Hematopoietic multipotent progenitor cell (in vitro differentiated cells): Measurements from ENCODE around the gene MUC13. TPM values are rescaled to one million over a fixed set of nuclear protein-coding genes. Genes with fewer than 3 reads are reported as not detected.

ENCODE experiments used
- DNase-seq, 3 donors: peaks; one replicate each; pipeline ENCODE4 v3.0.0-alpha.2; 2011 to 2015; ENCODE audit warnings: low read depth in 2 of 3, low spot score in 2 of 3
- total RNA-seq: library from RNA; depleted of rRNA; stranded (reverse); fragments of >200 nt; gene quantifications from one replicate; pipeline ENCODE4 v1.2.3, GENCODE V29; 2012

The MUC13 gene
- total RNA-seq, 1 donor = not detected

DNA sequence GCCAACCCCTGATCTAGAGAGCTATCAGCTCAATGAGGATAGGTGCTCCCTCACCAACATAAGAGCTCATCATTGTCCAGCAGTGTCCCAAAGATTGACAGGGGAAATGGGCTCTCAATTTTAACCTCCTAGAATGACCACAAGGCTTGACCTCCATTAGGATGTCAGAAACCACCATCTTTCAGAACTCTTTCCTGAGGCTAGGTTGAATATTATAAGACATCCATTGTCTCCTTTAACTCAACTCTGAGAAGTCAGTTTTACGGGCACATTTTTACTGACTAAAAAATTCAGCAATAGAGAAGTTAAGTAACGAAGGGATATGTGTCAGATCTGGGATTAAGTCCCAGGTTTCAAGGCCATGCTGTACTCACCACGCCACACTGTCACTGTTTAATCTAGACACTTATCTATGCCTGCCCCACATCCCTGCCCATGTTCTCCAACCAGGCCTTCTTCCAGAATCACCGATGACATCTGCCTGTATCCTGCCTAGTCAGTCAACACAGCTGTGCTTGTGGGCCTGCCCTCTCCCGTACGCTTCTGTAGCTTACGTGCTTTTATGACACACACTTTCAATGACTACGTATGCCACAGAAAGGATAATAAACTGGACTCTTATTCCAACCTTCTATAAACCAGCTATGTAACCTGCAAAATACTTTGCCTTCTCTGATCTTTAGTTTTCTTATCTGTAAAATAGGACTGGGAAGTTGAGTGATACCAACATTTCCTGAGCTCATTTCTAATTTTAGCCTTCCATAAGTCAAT lies 17.1 kb upstream of the MUC13 start:
- DNase-seq = no peak

DNA sequence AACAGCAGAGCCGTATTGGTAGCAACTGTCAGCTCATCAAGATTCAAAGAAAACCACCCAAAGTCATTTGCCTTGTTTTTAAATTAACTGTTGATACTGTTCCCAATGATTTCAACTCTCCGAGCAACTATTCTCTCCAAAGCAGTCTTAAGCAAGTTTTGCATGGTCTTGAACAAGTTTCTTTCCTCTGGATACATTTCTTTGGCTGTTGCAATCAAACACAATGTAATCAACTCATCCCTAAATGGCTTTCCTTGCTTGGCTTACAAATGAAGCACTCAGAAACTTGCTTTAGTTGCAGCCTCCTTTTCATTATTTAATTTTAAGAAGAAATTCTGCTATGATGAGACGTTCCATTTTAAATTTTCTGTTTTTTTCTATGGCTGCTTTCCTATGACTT lies 15.5 kb upstream of the MUC13 start:
- no peak for DNase-seq

DNA sequence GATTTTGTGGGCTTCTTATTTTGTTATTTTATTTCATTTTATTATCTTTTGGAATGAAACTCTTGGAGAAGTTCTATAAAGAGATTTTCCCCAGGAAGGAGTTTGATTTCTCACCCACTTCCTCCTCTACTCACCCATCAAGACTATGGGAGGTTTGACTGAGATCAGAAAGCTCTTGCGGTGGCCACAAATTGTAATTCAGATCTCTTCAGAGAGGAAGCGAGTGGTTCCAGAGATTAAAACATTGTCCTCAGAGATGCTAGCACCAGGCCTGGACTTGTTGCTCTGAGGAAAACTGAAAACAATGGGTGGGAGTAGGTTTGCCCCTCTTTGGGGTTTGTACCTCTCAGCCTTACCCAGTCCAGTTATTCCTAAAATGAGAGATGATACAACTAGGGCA lies 8.1 kb upstream of the MUC13 start:
- no peak for DNase-seq

DNA sequence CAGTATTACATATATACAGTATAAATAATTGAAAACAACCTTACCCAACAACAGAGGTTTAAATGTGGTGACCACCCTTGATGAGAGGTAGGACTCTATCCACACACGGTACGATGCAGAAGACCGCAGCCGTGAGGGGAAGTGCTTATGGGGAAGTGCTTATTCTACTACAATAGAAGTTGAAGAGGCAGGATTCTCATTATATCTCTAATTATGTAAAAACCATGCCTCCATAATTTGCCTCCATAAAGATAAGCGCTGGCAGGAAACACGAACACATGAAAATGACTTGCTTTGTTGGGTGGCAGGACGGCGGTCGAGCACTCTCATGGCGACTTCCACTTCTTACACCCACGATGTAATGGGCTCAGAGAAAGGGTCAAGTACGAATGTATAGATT lies 7.2 kb upstream of the MUC13 start:
- peak in 2 of 3 donors; percentile 13 to 49 for DNase-seq

DNA sequence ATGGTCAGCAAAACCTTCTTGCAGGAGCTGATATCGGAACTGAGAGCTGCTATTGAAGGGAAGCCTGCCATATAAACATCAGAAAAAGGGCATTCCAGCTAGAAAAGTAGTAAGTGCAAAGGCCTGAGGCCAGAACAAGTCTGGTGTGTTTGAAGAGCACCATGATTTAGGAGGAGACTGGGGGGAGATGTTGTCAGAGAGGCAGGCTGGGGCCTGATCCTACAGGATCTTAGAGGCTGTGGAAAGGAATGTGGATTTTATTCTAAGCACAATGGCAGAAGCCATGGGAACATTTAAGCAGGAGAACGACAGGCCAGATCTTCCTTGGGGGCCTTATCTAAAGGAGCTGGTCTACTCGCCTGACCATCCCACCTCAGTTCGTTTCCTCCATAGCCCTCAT lies 5.1 kb upstream of the MUC13 start:
- no peak for DNase-seq

DNA sequence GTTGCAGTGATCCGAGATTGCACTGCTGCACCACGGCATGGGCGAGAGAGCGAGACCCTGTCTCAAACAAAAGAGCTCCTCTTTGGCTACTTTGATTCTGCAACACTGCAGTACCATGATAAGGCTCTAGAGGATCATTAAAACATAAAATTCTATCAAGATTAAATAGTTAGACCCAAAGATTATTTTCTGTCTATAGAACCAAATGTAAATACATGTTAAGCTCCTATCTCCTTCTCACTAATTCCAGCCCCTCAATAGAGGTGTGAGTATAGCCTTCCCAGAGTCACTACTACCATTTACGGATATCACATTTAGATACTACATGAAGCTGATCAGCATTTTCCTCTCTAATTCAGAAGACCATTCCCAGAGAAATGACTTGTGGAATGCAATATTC lies 4.3 kb upstream of the MUC13 start:
- no peak for DNase-seq

DNA sequence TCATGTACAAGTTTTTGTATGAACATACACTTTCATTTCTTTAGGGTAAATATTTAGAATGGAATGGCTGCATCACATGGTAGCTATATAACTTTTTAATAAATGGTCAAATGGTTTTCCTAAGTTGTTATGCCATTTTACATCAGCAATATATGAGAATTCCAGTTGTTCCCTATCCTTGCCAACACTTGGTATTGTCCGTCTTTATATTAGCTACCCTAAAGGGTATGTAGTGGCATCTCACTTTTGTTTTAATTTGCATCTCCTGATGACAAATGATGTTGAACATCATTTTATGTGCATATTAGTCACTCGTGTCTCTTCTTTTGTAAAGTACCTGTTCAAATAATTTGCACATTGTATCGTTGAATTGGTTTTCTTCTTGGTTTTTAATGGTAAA lies 2.5 kb upstream of the MUC13 start:
- DNase-seq = no peak

DNA sequence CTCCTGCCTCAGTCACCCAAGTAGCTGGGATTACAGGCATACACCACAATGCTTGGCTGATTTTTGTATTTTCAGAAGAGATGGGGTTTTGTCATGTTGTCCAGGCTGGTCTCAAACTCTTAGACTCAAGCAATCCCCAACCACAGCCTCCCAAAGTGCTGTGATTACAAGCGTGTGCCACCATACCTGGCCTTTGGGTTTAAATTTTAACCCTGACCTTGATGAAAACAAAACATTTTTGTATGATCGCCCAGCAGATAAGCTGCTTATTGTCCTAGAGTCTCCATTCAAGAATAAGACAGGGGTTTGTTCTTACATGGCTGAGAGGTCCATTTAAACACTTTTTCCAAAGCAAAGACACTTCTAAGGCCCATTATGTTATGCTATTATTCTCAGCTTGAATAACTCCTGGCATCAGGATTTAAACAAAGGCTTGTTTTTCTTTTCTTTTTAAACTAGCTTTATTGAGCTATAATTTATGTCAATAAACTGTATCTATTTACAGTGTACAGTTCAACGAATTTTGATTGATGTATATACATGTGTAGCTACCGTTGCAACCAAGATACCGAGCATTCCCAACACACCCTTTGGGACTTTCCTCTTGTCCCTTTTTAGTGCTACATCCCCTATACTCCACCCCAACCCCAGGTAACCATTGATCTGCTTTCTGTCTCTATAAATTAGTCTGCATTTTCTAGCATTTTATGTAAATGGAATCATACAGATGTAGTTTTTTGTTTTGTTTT lies 1.4 kb upstream of the MUC13 start:
- DNase-seq = no peak

DNA sequence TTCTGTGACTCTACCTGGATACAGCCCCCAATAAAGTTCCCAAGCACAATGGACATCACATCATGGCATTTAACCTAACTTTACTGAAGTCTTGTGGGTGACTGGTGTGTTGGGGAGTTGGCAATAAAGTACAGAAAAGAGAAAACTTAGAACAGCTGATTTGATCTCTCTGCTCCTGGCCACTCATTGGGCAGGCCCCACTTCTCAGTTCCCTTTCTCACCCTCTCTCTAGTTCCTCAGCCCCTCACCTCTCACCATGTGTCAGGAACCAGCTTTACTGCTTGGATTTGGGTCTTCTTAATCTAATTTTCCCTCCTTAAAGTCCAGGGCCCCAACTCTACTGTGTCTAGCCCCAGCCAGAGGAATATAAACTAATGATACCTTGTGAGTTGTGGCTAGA lies 713 bp upstream of the MUC13 start:
- DNase-seq = no peak

DNA sequence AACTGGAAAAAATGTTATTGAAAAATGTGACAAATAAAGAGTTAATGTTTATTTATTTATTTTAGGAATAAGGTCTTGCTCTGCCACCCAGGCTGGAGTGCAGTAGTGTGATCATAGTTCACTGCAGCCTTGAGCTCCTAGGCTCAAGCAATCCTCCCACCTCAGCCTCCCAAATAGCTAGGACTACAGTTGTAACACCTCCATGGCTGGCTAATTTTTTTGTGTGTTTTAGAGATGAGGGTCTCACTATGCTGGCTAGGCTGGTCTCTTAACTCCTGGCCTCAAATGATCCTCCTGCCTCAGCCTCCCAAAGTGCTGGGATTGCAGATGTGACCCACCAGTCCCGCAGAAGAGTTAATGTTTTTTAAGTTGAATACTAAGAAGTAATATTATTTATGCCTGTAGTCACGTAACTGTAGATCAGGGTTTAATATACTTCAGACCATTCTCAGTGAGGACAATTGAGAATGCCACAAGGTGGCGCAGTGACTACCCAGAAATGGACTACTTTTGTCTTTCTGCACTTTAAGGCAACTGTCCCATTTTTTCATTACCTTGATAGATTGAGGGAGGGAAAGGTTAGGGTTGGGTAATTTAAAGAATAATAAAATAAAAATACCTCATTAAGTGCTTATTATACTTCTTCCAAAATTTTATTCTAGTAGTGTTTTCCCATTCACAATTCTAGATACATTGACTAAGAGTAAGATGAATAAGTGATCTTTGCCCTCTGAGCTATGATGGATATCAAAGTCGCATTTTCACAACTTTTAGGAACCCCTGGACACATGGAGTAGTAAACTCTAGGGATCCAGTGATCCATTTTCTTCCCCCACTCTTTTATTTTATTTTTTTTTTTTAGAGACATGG lies 6.0 kb downstream of the MUC13 start:
- DNase-seq = peak; percentile 21 to 78 (median 53)

DNA sequence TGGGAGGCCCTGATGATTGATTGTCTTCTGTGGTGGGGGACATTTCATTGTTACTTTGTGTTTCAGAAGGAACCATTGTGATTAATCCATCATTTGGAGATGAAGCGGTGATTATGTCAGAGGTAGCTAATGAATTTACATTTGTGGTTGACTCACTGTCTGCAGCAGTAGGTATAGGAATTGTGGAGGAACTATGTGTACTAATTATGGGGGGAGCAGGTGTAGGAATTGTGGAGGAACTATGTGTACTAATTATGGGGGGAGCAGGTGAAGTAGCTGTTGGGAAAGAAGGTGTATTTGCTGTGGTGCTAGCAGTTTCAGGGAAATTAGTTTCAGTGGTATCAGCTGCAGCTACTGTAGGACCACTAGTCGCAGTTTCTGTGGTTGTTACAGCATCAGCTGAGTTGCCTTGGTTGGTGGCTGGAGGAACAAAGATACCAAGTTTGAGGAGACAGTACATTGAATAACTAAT lies 6.9 kb downstream of the MUC13 start:
- no peak for DNase-seq

DNA sequence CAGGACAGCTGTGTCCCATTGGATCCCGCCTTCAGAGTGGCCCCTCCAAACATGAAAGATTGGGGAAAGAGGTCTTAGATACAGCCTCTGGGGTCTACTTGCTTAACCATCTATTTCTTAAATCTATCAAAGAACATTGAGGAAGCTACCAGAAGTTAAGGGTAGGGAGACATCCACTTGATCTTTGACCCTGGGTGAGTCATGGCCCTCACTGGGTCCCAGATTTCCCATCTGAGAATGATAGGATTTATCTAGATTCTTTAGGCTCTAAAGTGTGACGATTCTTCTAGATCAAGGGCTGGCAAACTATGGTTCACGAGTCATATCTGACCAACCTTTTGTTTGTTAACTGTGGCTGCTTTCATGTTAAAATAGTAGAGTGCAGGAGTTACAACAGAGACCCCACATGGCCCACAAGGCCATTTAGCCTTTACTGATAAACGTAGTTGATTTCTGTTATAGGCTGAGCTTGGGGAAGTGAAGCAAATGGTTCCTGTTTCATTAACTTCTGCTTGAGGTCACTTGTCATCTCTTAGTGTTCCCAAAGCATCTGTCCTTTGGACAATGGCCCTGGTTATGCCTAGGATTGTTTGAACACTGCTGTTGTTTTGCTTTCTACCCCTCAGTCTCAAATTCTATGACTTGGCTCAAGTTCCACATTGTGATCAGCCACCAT lies 8.0 kb downstream of the MUC13 start:
- peak in 1 of 3 donors; percentile 2 for DNase-seq

DNA sequence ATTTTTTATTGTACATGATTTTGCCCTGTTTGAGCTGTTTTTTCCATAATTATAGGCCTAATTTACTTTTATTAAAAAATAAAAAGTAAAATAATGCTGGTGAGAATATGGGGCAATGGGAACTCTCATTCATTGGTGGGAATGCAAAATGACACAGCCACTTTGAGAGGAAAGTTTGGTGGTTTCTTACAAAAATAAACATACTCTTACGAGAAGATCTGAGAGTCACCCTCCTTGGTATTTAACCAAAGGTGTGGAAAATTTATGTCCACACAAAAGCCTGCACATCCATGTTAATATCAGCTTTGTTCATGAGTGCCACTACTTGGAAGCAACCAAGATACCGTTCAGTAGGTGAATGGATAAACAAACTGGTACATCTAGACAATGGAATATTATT lies 9.8 kb downstream of the MUC13 start:
- DNase-seq = no peak

DNA sequence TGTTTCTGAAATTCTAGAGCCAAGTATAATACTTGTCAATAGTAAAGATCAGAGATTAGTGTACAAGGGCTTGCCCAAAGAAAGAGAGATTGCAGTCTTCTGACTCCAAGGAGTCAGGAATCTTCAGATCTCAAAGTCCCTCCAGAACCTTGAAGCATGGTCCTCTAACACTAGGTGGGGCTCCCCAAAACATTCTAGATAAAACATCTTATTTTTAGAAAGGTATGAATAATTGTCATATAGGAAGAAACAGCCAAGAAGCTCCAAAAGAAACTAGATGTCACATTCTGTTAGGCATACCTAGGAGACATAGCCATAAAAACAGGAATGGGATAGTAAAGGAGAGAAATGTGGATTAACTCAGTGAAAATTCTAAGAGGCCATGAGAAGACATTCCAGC lies 10.7 kb downstream of the MUC13 start:
- peak in 1 of 3 donors; percentile 14 for DNase-seq

DNA sequence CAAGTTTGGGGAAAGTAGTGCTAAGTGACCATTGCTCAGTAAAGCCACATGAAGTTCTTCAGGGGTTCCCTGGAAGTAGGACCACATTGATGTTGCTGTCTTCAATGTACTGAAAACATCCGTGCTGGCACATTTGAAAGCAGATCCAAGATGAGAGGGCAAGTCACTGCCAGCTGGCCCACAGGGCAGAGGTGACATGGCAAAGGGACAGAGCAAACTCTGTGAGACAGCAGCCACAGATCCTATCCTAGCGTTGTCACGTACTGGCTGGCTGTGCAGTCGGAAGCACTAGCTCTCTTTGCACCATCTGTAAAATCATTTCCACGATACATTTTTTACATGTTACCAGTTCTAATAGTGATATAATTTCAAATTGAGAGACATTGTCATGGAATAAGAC lies 13.8 kb downstream of the MUC13 start:
- no peak for DNase-seq

DNA sequence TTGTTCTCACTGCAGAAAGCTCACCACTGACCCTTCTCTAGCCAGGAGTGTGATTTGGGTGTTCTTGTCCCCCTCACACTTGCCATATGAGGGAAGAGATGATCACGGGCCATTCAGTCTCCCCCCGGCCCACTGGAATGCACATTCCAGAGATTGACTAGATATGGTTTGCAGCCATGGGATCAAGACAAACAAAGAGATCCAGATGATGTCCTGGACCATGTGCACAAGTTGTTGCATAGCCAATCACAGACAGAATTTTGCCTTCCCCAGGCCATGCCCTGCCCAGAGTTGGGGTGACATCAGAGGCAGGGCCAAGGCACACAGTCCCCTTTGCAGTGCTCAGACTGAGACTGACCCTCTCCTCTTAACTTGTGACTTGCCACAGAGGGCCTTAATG lies 14.8 kb downstream of the MUC13 start:
- no peak for DNase-seq

DNA sequence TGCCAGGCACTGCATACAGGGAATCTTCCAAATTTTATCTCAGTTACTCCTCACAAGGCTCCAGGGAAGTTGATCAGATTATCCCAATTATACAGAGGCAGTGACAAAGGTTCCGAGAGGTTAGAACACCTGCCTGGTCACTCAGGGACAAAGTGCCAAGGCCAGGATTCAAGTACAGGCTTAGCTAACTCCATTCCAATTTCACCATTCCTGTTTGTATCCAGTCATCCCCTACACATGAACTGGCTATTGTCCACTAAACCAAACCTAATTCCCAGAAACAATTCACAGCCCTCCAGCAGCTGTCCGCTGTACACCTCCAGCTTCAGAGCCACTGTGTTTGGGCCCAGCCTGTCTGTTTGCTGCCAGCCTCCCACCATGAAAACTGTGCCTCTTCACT lies 16.0 kb downstream of the MUC13 start:
- DNase-seq = no peak

DNA sequence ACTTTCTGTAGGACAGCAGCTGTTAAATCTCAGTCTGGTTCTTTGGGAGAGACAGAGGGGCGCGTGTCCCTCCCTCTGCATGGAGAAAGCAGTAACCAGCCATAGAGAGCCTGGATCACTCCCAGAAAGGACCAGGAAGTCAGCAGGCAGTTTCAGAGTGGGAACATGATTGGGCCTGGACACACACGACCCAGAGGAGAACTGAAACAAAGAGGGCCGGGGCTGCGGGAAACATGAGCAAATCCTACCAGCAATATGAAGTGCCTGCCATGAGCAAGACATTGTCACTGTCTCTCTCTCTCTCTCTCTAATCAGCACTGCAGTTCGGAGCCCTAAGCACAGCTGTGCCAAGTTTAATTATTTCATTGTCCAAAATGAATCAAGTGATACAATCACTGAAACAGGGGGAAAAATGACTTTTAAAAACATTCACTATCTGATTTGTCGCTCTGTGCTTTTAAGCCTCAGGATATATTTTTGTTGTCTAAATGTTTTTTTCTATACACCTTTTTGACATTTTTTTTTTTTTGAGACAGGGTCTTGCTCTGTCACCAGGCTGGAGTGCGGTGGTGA lies 17.6 kb downstream of the MUC13 start:
- DNase-seq = no peak

DNA sequence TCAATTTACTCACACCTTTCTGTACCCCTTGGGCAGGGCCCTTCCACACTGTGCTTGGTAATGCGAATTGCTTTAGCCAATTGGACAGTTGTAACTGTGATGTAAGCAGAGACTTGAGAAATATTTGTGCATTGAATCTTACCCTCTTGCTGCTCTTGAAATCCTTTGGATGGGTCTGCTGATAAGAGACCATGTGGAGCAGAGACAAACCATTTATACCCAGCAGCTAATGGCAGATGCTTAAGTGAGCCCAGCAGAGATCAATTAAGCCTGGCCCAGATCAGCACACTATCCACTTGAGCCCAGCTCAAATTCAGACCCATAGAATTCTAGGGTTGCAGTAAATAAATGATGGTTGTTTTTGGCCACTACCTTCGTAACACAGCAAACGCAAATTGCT lies 19.3 kb downstream of the MUC13 start:
- no peak for DNase-seq

DNA sequence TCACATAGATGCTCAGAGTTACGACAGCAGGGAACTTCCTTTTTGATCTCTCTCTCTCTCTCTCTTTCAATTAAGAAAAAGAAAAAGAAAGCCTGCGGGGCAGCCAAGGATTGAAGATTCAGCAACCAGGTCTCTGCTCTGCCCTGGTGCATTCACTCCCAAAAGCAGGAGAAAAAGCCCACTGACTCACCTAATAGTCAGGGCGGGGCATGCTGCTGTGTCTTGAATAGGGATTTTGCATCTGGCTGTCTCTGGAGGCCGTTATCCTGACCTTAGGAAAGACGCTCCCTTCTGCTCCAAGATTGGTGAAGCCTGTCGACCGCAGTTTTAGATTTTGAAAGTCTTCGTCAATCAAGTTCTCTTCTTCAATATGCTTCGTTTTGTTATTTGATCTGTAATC lies 26.6 kb downstream of the MUC13 start:
- DNase-seq = no peak
